NCI-H345 treated with DMSO at 0.1 percent for 48 hours (cell line): ENCODE measurements around the gene NDRG3.
"Not testable (repeated sequence)": the region's sequence is repeated elsewhere in the genome, so short reads cannot be mapped to it uniquely, and the experiment has no call there.

Experiments used
- DNase-seq: peaks from one replicate; lab custom pipeline; 2025; ENCODE audit not compliant: unreplicated experiment; lab: John Stamatoyannopoulos, UW

The NDRG3 gene

DNA sequence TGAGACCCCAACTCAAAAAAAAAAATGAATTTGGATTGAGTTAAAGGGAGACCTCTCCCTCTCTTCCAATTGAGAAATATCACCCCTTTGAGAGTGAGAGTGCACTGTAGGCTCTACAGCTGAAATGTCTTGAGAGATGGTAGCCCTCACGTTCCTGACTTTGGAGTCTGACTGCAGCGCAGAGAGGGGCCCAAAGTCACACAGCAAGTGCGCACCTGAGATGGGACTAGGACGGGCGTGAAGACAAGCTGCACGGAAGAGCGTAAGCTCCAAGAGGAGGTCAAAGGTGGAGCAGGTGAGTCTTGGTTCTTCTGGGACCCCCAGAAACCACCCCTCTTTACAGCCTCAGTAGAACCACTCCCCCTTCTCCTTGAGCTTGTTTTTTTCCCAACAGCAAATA is 100.5 kb downstream of the NDRG3 start:
- DNase-seq = no peak

DNA sequence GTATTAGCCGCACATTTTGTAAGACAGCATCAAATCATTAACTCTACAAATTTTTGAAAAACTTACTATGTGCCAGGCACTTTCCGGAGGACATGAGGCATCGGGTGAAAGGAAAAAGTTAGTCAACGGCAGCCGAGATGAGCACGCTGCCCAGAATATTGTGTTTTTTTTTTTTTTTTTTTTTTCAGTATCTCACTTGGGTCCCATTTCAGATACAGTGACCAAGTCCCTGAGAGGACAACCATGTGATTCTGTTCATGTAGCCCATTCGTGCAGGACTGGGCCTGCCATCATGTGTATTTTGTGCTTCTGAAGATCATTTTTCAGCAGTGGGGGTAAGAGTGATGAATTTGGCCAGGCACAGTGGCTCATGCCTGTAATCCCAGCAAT is 101.2 kb downstream of the NDRG3 start:
- DNase-seq = no peak

GRCh38 chr20:36644032-36644705 is 101.7 kb downstream of the NDRG3 start:
- no peak for DNase-seq

- DNase-seq = no peak
Observed at GRCh38 chr20:36642136-36642535, 103.8 kb downstream of the NDRG3 start.

- DNase-seq = no peak
Observed at GRCh38 chr20:36641506-36641843, 104.4 kb downstream of the NDRG3 start.

DNA sequence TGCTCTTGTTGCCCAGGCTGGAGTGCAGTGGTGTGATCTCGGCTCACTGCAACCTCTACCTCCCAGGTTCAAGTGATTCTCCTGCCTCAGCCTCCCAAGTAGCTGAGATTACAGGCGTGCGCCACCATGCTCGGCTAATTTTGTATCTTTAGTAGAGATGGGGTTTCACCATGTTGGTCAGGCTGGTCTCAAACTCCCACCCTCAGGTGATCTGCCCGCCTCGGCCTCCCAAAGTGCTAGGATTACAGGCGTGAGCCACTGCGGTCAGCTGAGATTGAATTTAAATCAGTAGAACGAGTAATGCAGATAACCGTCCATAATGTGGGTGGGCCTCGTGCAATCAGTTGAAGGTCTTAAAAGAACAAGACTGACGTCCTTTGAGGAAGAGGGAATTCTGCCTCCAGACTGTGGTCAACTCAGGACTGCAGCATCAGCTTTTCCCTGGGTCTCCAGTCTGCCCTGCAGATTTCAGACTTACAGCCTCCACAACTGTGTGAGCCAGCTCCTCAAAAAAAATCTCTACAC is 107.0 kb downstream of the NDRG3 start:
- not testable (repeated sequence) for DNase-seq

DNA sequence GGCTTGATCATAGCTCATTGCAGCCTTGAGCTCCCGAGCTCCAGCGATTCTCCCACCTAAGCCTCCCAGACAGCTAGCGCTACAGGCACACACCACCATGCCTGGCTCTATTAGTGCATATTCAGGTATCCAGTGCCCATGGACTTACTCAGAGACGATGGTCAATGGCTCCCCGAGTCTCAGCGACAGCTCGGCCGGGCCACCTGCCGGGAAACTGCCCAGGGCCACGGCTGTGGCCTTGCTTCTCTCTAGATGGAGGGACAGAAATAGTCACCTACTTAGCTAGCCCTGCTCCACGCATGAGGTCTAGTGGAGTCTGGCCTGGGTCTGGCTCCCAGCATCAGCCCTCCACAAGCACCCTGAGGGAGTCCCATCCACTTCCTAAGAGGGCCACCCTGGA is 111.5 kb downstream of the NDRG3 start:
- no peak for DNase-seq

DNA sequence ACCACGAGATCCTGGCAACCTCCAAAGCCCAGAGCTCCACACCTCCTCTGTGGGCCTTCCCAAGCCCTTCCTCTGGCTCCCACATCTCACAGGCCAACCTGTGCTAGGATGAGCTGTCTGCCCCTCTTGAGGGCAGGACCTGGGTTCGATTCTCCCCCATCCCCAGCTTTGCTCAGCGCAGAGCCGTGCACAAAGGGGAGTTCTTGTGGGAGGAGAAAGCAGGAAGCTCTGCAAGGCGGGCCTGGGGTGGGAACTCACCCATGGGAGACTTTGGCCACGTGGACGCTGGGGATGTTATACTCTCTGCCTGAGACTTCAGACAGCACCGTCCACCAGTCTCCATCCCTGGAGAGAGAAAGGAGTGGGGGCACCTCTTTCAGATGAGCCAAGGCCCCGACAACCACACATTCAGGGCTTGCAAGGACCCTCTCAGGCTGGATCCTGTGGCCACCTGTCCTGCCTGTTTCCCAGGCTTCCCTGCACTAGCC is 112.6 kb downstream of the NDRG3 start:
- no peak for DNase-seq

DNA sequence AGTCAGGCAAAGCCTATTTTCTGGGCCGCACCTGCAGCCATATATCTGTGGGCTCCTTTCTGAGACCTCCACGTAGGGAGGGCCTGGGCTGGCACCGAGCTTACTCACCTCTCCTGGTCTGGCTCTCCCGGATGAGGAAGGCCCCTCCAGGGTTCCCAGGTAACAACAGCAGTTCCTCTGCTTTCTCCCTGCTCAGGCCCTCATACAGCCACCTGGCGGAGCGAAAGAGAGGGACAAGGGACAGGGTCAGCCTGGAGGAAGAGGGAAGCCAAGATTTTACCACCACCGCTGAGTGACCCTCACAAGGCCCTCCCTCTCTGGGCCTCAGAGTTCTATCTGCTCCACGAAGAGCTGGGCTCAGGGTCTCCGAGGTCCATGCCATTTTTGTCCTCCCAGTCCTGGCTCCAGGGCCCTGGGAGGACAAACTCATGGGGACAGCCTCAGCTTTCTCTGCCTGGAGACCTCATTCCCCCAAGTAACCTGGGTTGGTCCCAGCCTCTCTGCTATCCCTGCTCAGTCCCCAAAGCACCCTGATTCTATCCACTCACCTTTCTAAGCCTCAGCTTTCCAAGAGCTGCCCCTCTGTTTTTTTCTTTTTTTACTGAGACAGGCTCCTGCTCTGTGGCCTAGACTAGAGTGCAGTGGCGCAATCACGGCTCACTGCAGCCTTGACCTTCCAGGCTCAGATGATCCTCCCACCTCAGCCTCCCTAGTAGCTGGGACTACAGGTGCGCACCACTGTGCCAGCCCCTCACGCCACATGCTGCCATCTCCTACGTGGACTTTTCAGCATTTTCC is 113.2 kb downstream of the NDRG3 start:
- DNase-seq = no peak

- DNase-seq = no peak
Observed at GRCh38 chr20:36632147-36632486, 113.8 kb downstream of the NDRG3 start.

DNA sequence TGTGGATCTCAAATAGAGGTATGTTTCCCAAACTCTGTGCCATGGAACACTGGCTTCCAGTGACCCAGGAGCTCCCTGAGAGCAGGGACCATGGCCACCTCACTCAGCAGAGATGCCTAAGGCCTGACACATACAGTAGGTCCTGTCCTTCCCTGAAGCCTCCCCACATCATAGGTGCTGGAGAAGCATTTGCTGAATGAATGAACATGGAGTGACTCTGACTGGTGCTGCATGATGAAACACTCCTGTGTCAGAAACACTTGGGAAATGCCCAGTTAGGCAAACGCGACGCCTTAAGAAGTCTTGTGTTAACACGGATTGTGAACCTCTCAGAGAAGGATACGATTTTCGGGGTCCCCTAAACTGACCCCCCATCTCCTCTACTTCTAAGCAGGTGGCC is 114.2 kb downstream of the NDRG3 start:
- DNase-seq = no peak

DNA sequence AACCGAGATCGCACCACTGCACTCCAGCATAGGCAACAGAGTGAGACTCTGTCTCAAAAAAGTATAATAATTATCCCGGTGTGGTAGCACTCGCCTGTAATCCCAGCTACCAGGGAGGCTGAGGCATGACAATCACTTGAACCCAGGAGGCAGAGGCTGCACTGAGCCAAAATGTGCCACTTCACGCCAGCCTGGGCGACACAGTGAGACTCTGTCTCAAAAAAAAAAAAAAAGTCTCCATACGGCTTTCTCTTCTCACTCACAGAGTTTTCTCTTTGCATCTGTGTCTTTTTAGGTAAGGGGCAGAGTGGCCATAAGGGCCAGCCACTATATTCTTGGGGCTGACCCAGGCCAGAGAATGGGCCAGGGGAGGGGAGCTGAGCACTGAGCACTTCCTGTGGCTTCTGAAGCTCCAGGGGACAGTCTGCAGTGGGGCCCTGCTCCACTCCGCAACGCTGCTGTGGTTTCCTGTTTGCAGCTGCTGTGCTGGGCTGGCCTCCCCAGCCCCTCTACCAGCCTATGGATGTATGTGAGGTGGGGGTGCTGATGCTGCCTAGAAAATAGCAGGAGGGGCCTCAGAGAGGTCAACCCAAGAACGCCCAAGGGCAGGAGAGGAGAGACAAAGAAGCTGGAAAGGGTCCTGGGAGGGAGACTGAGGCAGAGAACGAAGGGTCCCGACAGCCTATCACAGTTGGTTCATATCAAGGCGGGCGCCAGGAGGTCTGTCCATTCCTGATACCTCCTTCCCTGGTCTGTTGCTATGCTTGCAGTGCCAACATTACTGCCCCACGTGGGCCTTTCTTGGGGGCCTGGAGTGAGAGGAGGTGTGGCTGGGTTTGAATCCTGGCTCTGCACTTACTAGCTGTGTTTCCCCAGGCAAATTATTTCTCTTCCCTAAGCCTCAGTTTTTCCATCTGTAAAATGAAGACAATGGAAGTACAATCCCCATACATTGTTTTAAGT is 115.9 kb downstream of the NDRG3 start:
- DNase-seq = no peak

DNA sequence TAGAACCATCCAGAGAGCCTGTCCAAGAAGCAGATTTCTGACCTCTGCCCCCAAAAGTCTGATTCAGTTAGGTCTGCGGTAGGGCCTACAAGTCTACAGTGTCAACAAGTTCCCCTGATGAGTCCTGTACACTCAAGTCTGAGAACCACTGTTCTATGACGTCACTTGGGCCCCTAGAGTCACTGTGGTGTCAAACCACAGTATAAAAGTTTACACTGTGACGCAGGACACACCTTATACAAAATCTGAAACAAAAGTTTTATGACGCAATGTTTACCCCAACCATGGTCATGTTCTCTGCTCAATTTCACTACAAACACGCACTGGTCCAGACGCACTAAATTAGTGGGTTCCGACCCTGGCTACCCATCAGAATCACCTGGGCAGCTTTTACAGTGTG is 117.8 kb downstream of the NDRG3 start:
- no peak for DNase-seq

DNA sequence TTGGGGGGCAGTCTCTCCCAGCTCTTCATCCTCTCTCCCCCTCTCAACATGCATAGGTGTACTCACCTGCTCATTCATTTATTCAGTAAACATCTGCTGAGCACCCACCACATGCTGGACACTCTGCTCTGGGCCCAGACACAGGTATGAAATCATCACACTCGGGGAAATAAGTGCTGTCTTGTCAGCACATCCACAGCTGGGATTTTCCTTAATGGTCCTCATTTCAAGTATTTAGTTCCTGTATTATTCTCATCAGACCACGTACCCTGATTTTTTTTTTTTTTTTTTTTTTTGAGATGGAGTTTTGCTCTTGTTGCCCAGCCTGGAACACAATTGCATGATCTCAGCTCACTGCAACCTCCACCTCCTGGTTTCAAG is 121.0 kb downstream of the NDRG3 start:
- DNase-seq = no peak

DNA sequence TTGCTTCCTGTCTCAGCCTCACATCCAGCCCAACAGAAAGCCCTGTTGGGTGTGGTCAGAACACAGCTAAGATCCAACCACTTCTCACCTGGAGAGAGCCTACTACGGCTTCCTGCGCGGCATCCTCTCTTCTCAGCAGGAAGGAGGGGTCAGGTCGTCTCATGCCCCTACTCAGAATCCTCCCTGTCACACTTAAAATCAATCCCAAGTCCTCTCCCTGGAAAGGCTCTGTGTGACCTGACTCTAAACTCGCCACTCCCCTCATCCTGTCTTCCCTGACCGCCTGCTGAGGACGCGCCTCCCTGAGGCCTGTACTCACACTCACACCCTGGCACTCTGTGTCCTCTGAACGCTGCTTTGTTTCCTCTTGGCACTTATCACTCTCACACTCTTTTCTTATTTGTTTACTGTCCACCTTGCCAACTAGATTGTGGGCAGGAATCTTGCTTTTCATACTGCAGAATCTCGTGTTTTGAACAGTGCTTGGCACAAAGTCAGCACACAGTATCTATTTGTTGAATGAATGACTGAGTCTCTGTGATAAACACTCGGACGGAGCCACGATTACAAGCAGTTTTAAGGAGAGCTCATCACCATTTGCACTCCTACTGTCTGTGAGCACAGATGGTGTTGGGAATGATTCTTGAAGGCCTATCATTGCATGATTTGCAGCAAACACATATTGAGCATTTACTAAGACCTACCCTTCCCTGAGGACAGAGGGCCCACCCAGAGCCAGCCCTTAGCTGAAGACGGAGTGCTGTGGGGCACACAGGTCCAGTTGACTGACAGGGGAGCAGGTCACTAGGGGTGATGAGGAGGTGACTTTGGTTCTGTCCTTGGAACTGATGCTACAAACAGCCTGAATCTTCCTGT is 121.6 kb downstream of the NDRG3 start:
- no peak for DNase-seq

- DNase-seq = no peak
Observed at GRCh38 chr20:36623444-36623843, 122.4 kb downstream of the NDRG3 start.

DNA sequence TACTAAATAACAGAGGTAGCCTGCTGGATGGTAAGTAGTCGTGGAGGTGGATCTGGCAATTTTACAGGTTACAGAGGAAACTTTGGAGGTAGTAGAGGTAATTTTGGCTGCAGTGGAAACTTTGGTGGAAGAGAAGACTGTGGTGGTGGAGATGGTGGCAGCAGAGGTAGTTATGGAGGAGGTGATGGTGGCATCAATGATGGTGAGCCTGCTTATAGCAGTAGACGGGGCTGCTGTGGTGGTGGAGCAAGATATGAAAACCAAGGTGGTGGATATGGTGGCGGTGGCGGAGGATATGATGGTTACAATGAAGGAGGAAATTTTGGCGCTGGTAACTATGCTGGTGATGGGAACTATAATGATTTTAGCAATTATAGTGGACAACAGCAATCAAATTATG is 125.0 kb downstream of the NDRG3 start:
- DNase-seq = no peak

DNA sequence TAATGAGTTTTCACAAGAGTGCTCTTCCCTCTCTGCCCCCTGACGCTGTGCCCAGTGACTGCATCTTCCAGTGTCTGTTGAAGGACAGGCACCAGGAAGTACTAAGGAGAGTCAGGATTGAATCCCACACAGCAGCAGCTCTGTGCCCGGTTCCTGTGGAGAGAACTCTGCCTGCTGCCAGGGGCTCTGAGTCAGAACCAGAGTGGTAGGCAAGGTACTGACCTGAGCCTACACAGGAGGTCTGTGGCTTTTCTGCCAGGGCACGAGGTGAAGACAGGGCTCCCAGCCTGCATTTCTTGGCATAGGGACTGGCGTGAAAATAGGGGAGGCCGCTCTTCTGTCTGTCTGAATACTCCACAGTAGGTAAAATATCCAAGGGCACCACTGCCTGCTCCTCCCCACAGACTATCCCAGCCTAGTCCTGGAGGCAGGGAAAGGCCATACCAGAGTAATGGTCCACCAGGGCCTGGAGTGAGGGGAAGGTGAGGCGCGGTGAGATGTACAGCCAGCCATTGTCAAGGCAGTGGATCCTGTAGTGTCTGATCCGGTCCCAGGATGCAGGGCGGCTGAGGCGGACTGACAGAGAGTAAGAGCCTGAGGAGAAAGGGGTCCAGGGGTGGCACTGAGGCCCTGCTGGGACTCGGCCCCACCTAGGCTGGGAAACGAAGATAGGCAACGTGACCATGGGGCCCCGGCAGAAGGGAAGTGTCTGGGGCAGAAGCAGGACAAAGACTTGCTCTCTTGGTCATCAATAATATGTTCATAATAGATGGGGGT is 130.9 kb downstream of the NDRG3 start:
- no peak for DNase-seq

GRCh38 chr20:36613974-36614373 is 131.9 kb downstream of the NDRG3 start:
- peak; percentile 93 for DNase-seq

DNA sequence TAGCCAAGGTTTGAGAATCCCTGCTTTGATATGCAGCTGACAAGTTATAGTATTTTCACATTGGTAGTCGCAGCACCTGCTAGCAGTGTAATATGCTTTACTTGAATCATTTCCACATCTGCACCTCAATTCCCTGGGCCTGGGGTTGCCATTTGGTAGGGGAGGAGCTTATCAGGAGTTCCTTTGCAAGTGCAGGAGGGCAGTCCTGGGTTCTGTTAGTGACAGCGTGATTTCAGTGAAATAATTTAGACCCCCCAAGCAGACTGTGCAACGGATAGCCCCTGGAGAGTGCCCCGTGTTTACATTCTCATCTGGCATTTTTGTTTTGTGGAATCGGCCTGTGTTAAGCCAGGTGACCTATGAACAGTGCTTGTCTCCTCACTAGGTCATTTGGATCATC is 134.3 kb downstream of the NDRG3 start:
- DNase-seq = no peak
